GM18508 (cell line): ENCODE results near the gene RANBP17.
"Not testable (repeated sequence)": the region's sequence is repeated elsewhere in the genome, so short reads cannot be mapped to it uniquely, and the experiment has no call there.

Source experiments
- ATAC-seq: cut with Tn5 transposase; IDR thresholded peaks from one replicate; pipeline ENCODE4 v1.9.1; 2021; ENCODE audit warnings: moderate number of reproducible peaks; ENCODE audit not compliant: insufficient read depth, unreplicated experiment

RANBP17 gene

DNA sequence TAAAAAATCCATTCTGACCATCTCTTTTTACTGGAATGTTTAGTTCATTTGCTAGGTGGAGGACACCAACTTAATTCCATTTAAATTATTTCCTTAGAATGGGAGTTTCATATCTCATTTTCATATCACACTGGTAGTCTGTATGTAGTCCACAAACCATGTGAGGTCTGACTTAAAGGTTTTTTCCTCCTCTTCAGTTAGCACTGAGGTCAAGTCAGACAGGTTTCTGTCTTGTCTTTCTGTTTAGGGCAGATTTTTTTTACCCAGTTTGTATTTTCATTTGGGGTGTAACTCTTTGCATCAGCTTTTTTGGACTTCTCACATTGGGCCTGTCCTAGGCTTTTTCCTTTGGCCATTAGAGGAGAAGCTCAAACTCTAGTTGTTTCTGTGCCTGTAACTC, 75.3 kb downstream of the RANBP17 start:
- no peak for ATAC-seq

GRCh38 chr5:170937914-170938313, 76.1 kb downstream of the RANBP17 start:
- ATAC-seq = no peak

GRCh38 chr5:170939178-170939577, 77.4 kb downstream of the RANBP17 start:
- no peak for ATAC-seq

DNA sequence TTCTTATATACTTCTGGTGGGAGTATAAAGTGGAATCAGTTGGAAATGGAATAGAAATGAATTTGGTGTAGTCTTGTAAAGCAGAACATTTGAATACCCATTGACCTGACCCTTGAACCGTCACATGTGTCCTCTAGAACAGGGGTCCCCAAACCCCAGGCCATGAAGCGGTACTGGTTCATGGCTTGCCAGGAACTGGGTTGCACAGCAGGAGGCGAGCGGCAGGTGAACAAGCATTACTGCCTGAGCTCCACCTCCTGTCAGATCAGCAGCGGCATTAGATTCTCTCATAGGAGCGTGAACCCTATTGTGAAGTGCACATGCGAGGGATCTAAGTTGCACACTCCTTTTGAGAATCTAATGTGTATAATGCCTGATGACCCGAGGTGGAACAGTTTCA, 80.0 kb downstream of the RANBP17 start:
- ATAC-seq = no peak

- no peak for ATAC-seq
Measured at GRCh38 chr5:170945275-170945674, 83.5 kb downstream of the RANBP17 start.

DNA sequence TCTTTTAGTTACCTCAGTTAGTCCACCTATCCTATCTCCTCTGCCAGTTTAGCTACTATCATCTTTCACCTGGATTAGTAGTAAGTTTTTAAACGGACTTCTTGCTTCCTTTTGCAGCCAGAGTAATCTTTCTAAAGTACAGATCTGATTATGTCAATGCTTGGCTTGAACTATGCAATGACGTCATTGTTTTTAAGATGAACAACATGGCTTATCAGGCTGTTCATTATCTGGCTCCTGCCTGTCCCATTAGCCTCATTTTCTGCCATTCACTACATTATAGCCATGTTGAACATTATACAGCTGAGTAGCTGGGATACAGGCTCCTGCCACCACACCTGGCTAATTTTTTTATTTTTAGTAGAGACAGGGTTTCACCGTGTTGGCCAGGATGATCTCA, 98.7 kb downstream of the RANBP17 start:
- no peak for ATAC-seq

DNA sequence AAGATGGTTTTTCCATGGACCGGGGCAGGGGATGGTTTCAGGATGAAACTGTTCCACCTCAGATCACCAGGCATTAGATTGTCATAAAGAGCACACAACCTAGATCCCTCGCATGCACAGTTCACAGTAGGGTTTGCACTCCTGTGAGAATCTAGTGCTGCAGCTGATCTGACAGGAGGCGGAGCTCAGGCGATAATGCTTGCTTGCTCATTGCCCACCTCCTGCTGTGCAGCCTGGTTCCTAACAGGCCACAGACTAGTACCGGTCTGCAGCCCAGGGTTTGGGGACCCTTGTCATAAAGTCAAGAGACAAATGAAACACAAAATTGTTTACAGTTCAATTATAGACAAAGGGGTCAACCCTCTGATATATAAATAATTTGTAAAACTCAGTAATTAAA, 101.7 kb downstream of the RANBP17 start:
- no peak for ATAC-seq

GRCh38 chr5:170974461-170974860, 112.6 kb downstream of the RANBP17 start:
- ATAC-seq = no peak

- ATAC-seq = not testable (repeated sequence)
Measured at GRCh38 chr5:170980261-170980660, 118.4 kb downstream of the RANBP17 start.

DNA sequence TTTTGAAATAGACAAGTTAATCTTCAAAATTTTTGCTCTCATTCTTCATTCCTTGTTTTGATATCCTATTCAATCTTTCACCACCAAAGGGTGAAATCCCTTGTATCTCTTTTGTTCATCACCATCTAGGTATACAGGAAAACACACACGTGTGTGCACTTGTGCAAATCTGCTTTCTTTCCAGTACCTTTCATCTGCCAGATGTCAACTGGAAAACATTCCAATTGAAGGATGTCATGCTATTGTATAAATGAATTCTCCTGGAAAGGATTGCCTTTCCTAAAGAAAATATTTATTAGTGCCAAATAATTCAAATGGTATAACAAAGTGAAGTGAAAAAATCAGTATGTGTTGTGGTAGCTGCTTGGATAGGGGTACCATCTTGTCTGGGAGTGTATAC, 123.7 kb downstream of the RANBP17 start:
- no peak for ATAC-seq

GRCh38 chr5:170986598-170986997, 124.8 kb downstream of the RANBP17 start:
- ATAC-seq = no peak

DNA sequence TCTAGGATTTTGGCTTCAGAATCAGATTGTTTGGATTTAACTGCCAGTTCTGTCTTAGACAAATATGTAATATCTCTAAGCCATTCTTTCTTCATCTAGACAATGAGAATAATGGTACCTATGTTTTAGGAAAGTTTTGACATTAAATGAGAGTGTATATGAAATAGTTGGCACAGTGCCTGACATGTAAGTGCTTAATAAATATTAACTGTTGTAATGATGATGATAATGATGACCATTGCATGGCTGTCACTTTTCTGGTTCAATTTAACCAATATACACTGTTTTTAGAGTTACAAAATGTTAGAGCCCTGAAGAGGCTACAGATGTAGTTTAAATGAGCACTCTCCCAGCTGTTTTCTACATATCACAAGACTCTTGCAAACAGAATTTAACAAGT, 131.7 kb downstream of the RANBP17 start:
- no peak for ATAC-seq

DNA sequence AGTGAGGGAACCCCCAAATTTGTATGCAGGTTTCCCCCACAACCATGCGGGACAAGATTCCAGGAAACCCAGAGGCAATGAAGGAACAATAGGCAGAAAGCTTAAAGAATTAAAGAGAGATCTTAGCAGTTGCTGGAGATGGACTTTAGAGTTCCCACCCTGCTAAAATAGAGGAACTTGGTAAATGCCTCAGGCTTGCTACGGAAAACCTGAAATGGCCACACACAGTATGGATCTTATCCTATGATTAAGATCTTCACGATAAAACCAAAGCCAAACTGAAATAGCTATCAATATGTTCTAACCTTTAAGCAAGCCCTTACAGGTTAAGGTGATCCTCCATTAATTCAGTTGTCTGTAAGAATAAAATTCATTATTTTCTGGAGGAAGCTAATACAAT, 148.3 kb downstream of the RANBP17 start:
- no peak for ATAC-seq

DNA sequence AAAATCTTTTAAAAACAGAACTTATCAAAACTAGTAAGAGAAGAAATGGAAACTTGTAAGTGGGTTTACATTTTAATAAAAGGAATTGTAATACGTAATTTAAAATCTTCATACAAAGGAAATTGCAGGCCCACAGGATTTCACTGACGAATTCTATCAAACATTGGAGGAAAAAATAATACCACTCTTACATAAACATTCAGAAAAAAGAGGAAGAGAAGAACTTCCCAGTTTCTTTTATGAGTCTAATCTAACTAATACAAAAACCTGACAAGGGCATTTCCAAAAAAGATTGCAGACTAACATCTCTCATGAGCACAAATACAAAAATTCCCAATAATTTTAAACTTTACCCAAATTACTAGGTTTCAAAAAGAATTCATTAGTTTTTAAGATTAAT, 149.0 kb downstream of the RANBP17 start:
- no peak for ATAC-seq

GRCh38 chr5:171023508-171023907, 161.7 kb downstream of the RANBP17 start:
- ATAC-seq = no peak

- ATAC-seq = no peak
Measured at GRCh38 chr5:171024084-171024483, 162.3 kb downstream of the RANBP17 start.

DNA sequence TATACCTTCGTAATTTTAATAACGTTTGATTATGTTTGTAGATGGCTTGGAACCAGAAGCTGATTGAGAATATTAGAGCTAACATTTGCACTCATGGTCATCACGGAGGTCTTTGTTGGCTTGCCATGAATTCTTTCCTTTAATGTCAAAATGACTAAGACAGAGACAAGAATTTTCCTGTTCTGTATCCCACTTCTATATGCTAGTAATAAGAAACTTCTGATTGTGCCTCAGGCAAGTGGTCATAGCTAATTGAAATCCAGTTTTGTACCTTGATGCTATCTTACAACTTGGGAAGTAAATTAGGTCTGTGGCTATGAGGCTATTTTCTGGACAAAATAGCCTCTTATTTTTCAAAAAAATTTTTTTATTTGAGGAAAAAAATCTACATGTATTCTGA, 167.6 kb downstream of the RANBP17 start:
- no peak for ATAC-seq

DNA sequence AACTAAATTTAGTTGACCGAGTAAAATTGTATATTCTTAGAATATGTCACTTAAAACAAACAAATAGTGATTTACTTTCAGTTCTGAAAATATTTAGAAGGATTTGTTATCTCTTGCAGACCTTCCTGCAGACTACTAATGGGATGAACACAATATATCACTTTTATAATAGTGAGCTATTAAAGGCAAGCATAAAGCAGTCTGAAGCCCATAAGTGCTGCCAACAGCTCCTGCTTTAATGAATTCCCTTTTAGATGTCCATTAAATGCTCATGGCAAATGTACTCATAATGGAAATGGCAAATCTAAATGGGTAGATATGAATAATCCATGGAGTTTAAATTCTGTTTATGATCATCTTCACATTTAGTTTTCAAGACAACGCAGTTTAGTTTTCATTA, 170.2 kb downstream of the RANBP17 start:
- ATAC-seq = no peak

DNA sequence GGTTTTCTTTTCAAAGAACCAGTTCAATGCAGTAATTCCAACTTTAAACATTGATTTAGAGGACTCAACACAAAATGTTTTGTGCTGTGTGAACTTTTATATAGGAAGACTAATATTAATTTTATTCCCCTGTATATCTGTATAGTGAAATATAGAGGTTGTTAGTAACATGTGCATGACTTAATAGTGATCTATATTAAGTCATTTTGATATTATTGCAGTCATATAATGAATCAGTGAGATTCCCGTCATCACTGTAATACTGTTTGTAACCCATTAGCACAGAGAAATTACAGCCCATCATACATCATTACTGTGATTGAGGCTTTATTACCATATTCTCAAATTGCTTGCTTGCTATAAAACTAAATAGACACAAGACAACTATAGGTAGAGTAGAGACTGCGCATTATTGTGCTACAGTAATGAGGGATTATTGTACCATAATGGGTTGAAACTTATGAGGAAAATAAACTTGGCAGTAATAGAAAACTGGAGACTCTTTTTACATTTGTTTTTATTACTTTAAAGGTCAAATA, 170.7 kb downstream of the RANBP17 start:
- ATAC-seq = no peak

- not testable (repeated sequence) for ATAC-seq
Measured at GRCh38 chr5:171041893-171042292, 180.1 kb downstream of the RANBP17 start.

GRCh38 chr5:171050916-171051315, 189.1 kb downstream of the RANBP17 start:
- ATAC-seq = no peak

DNA sequence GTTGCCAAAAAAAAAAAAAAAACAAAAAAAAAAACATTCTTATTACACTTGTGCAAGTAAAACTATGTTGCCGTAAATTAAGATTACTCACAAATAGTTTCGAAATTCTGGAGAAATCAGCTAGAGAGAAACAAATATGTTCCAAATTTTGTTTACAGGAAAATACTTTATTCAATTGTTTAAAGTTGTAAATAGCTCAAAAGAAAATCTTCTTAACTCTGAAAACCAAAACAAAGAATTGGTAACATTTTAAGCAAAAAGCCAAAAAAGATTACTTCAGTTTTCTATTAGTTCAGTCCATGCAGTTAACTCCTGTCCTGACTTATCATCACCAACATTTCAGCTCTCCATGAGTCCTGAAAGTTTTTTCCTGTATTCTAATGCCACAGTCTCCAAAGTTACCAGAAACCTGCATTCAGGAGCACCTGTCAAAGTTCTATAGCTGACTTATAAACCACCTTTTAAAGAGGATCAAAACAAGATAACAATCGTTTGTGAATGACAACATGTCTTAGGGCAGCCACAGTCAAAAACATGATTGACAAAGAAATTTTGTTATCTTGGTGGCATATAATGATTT, 194.1 kb downstream of the RANBP17 start:
- ATAC-seq = no peak
